BJ (cell line): ENCODE data around the gene ADAM10. TPM values are rescaled to one million over a fixed set of nuclear protein-coding genes. Genes with fewer than 3 reads are reported as not detected.
A peak's percentile ranks its signal among the peaks of the same experiment; 100 is the strongest.

ENCODE experiments used
- CTCF ChIA-PET: fragments of 350-600 bp; formaldehyde crosslinking; extraction: SDS; loops from one replicate; lab custom pipeline; 2021; ENCODE audit warnings: antibody characterized with exemption, inconsistent platforms; lab: Yijun Ruan, JAX
- POLR2A ChIA-PET: fragments of 300-600 bp; sonication (Branson Sonifier 250); formaldehyde crosslinking; extraction: SDS; loops from one replicate; lab custom pipeline; 2021; ENCODE audit warnings: antibody characterized with exemption; lab: Charles Lee
- DNase-seq: peaks from one replicate; pipeline ENCODE4 v3.0.0-alpha.2; 2011; ENCODE audit warnings: low read depth
- H3K27me3 ChIP-seq: 2 replicates; pipeline ENCODE4 v1.6.0; 2011; ENCODE audit warnings: low read length; ENCODE audit not compliant: control insufficient read depth, insufficient read depth
- H3K36me3 ChIP-seq: 2 replicates; pipeline ENCODE4 v1.5.1; 2011; ENCODE audit warnings: low read length; ENCODE audit not compliant: control insufficient read depth, insufficient read depth
- H3K4me3 ChIP-seq: 2 replicates; pipeline ENCODE4 v1.5.1; 2011; ENCODE audit warnings: low read depth, mild to moderate bottlenecking, control low read depth, low read length
- polyA minus RNA-seq: library from RNA; depleted of rRNA, polyadenylated mRNA; stranded (reverse); fragments of >200 nt; gene quantifications from 2 replicates; pipeline ENCODE4 v1.2.3, GENCODE V29; 2011; rRNA and poly(A)+ RNA removed
- polyA plus RNA-seq: library from polyadenylated mRNA; depleted of rRNA; stranded (reverse); fragments of >200 nt; gene quantifications from 2 replicates; pipeline ENCODE4 v1.2.3, GENCODE V29; 2011; rRNA removed
- TF ChIP-seq, protein P1 (sequence below): IDR thresholded peaks from 2 replicates; pipeline ENCODE4 v1.5.1; 2011; ENCODE audit warnings: low read depth, mild to moderate bottlenecking, control low read depth, inconsistent platforms, low read length, moderate library complexity; ENCODE audit not compliant: insufficient read depth

The ADAM10 gene, protein sequence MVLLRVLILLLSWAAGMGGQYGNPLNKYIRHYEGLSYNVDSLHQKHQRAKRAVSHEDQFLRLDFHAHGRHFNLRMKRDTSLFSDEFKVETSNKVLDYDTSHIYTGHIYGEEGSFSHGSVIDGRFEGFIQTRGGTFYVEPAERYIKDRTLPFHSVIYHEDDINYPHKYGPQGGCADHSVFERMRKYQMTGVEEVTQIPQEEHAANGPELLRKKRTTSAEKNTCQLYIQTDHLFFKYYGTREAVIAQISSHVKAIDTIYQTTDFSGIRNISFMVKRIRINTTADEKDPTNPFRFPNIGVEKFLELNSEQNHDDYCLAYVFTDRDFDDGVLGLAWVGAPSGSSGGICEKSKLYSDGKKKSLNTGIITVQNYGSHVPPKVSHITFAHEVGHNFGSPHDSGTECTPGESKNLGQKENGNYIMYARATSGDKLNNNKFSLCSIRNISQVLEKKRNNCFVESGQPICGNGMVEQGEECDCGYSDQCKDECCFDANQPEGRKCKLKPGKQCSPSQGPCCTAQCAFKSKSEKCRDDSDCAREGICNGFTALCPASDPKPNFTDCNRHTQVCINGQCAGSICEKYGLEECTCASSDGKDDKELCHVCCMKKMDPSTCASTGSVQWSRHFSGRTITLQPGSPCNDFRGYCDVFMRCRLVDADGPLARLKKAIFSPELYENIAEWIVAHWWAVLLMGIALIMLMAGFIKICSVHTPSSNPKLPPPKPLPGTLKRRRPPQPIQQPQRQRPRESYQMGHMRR
- polyA plus RNA-seq = 106 and 142 TPM in 2 replicates
- polyA minus RNA-seq = 70.3 and 77.2 TPM in 2 replicates

DNA sequence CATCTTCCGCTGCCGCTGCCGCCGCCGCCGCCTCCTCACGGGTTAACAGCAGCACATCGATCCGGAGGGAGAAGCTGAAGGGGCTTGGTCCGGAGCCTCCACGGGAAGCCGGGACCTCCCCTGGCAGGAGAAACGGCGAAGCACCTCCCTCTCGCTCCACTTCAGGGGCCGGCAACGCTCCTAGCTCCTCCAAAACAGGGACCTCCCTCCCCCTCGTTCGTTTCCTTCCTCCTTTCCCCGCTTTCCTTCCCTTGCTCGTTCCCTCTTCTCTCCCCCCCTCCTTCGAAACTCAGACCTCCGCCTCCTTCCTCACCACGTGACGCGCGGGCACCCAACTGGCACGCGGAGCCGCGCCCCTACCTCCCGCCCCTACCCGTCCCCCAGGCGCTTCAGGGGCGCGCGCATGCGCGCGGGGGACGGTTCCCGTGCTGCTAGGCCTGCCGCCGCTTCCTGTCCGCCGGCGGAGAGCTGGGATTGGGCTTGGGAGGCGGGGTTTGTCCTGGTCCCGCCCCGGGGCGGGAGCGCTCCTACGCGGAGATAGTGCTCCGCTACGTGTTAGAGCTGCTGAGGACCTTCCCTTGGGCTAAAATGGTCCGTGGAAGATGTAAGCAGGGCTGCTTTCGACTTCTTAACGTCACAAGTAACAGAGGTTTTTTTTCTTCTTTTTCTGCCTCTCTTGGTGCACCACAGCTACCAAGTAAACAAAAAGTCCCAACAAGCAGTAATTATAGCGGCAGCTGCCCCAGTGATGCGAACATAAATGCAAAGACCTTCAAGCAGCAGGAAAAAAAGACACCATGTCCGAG lies at the start of gene ADAM10:
TSS of gene ADAM10 (minus strand) at position 176 of the 806 bp plus-strand sequence. CDS start at position 3, 173 bp downstream.
- TF ChIP-seq, protein P1, sequence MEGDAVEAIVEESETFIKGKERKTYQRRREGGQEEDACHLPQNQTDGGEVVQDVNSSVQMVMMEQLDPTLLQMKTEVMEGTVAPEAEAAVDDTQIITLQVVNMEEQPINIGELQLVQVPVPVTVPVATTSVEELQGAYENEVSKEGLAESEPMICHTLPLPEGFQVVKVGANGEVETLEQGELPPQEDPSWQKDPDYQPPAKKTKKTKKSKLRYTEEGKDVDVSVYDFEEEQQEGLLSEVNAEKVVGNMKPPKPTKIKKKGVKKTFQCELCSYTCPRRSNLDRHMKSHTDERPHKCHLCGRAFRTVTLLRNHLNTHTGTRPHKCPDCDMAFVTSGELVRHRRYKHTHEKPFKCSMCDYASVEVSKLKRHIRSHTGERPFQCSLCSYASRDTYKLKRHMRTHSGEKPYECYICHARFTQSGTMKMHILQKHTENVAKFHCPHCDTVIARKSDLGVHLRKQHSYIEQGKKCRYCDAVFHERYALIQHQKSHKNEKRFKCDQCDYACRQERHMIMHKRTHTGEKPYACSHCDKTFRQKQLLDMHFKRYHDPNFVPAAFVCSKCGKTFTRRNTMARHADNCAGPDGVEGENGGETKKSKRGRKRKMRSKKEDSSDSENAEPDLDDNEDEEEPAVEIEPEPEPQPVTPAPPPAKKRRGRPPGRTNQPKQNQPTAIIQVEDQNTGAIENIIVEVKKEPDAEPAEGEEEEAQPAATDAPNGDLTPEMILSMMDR = no peak
- POLR2A ChIA-PET = interaction anchor here (0.6 to 1.7 kb wide), 6 partner anchors 21 to 418 kb away, joined by 3 to 27 read pairs (median 6); partner anchors contain the start of gene MINDY2
- Histone ChIP-seq H3K4me3 (peak within 1 kb of the TSS; percentile 97), H3K27me3 (no peaks in the 10 kb centered on the region), H3K36me3 (no peaks in the 10 kb centered on the region)
- DNase-seq = peak; percentile 96
- CTCF ChIA-PET = interaction anchor here (0.6 to 1.4 kb wide), 4 partner anchors 21 to 568 kb away, joined by 3 to 6 read pairs (median 4); partner anchors contain the start of gene MINDY2

DNA sequence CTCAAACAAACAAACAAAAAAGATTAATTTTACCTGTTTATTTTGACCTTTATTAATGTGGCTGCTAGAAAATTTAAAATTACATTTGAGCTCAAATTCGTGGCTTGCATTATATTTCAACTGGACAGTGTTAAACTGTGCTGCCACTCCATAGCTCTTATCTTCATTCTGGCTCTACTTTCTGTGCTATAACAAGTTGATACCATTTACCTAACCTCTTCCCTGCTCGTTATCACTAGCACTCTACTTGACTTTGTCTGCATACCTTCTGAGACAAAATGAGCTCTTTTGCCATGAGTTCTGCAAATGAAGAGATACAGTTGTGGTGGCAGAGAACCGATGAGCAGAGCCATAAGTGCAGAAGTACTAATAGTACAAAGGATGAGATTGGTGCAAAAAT lies 48.0 kb upstream of the ADAM10 start:
- Histone ChIP-seq H3K27me3 (no peaks in the 10 kb centered on the region), H3K4me3 (no peak overlapping the region), H3K36me3 (no peaks in the 10 kb centered on the region)
- no peak for DNase-seq
- ChIA-PET CTCF (interaction anchor here (1.2 to 1.5 kb wide), 2 partner anchors 11 to 14 kb away, joined by 3 read pairs; no protein-coding TSS in a partner anchor), POLR2A (no interaction called here)
- TF ChIP-seq, protein P1 = no peak

DNA sequence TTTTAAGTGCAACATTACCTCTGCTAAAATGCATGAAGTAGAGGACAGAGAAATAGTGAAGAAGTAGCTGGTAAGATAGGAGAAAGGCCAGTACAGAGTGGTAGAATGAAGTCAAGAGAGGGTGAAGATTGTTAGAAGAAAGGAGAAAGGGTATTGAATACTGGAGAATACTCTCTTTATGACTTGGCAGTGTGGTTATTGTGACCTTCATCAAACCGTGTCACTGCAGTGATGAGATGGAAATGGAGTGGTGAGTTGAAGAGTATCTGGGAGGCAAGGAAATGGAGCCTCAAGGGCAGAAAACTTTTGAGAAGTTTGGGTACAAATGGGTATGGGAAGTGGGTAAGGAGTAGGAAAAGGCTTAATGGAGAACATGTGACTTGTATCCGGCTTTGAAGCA lies 46.3 kb upstream of the ADAM10 start:
- POLR2A ChIA-PET = no interaction called here
- CTCF ChIA-PET = no interaction called here
- H3K27me3 ChIP-seq = no peaks in the 10 kb centered on the region
- H3K36me3 ChIP-seq = no peaks in the 10 kb centered on the region
- no peak for DNase-seq
- TF ChIP-seq, protein P1 = no peak
- no peak overlapping the region for H3K4me3 ChIP-seq

DNA sequence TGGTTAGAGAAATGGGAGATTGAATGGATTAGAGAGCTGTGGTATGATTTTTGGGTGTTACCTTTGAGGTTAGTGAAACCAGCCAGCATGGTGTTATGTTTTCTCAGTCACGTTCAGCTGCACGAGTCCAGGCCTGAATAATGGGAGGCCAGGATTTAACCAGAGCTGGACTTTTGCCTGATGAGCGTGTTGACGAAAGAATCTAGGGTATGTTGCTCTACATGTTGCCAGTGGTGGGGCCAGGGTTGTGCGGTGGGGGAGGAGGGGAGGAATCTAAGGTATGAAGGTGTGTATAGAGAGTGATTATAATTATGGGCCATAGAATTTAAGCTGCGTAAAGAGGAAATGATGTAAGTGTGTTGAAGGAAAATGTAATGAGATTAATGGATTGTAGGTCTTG lies 44.4 kb upstream of the ADAM10 start:
- Histone ChIP-seq H3K27me3 (no peaks in the 10 kb centered on the region), H3K4me3 (no peak overlapping the region), H3K36me3 (no peaks in the 10 kb centered on the region)
- TF ChIP-seq, protein P1 = no peak
- DNase-seq = no peak
- CTCF ChIA-PET = interaction anchor here (1.2 kb wide), 1 partner anchor 10 kb away, joined by 3 read pairs; no protein-coding TSS in a partner anchor
- POLR2A ChIA-PET = interaction anchor here (0.5 to 0.6 kb wide), 2 partner anchors 30 to 510 kb away, joined by 3 to 9 read pairs; no protein-coding TSS in a partner anchor
